GM12874 (cell line): ENCODE measurements around the gene DES.

Source experiments
- CTCF ChIP-seq: IDR thresholded peaks from 2 replicates; pipeline ENCODE4 v1.5.1; 2011; ENCODE audit warnings: low read depth, mild to moderate bottlenecking, control low read depth, low read length, moderate library complexity; ENCODE audit not compliant: insufficient read depth

Gene DES

DNA sequence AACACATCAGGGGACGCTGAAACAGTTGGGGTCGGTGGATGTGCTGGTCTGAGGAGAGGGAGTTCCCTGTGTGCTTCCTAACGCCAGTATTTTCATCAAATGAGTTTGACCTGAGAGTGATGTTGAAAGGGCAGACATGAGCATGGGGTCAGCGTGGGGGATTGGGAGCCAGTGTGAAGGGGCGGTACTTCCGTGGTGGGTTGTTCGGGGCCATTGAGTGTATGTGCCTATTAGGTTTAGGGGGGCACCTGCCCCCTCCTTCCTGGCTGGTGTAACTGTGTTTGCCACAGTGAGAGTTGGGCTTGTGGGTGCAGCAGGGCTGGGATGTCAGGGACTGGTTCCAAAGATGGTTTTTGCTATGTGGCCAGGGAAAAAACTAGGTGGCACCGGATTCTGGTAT lies 40.8 kb downstream of the DES start:
- TF ChIP-seq CTCF, result no peak

DNA sequence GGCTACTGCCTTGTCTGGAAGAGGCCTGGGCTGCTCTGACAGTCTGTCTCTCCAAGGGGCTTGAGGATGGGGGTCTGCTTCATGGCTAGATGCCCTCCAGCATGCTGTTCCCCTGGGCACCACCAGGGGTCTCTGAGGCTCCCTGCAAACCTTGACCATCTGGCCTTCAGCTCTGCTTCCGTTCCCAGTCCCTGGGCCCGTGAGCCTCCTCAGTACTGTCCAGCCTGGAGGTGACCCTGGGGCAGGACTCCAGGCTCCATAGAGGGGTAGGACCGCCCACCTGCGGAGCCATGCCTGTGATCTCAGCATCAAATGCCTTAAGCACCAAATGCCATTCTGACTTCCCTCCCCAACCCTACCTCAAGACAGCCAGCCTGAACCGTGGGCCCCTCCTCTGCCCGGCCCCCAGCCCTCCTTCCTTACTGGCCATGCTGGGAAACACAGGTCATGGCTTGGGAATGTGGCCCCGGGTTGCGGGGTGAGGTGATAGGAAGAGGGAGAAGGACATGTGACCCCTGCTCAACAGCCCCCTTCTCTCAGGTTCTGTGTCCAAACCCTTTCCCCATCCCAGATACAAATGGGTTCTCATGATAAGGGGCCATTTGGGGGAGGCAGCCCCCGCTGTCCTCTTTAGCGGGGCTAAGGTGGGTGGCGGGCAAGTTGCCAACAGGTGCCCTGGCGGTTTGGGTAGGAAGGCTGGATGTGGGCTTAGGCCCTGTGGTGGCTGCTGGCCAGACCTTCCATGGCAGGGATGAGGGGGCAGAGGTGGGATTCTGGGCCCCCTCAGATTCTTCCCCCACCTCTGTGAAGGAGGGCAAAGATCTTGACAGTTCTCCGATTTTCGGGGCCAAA lies 41.5 kb downstream of the DES start:
- TF ChIP-seq CTCF, result peak; percentile 96

- no peak for TF ChIP-seq CTCF
These were observed 42.3 kb downstream of the DES start for GRCh38 chr2:219460424-219460926.

DNA sequence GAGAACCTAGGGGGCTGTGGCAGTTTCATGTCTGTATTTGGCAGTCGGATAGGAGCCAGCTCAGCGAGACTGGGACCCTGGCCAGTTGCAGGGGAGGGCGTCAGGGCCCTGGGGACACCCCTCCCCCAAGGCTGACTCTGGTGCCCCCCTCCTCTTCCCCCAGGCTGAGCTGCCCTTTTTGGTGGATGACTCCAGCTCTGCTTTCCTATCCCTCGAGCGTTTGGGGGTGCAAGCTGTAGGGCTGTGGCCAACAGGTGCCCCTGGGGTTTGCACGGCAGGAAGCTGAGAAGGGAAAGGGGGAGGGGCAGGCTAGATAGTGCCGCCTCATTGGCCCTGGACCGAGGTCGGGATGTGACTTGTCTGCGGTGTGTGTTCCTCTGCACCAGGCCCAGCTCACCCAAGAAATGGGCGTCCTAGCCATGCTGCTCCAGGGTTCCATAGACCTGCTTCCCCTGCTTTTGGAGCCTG lies 42.9 kb downstream of the DES start:
- no peak for TF ChIP-seq CTCF

DNA sequence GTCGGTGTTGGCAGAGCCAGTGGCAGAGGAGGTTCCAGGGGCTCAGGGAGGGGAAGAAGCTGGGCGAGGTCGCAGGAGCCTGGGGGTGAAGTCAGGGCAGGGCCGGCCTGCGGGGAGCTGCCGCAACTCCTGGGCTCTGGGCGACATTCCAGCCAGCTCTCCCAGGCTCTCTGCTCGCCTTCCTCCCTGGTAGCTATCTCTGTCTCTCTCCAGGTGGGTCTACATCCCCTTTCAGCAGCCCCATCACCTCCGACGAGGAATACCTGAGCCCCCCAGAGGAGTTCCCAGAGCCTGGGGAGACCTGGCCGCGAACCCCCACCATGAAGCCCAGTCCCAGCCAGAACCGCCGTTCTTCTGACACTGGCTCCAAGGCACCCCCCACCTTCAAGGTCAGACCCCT lies 43.5 kb downstream of the DES start:
- no peak for TF ChIP-seq CTCF

GRCh38 chr2:219462349-219462748 lies 44.2 kb downstream of the DES start:
- no peak for TF ChIP-seq CTCF

DNA sequence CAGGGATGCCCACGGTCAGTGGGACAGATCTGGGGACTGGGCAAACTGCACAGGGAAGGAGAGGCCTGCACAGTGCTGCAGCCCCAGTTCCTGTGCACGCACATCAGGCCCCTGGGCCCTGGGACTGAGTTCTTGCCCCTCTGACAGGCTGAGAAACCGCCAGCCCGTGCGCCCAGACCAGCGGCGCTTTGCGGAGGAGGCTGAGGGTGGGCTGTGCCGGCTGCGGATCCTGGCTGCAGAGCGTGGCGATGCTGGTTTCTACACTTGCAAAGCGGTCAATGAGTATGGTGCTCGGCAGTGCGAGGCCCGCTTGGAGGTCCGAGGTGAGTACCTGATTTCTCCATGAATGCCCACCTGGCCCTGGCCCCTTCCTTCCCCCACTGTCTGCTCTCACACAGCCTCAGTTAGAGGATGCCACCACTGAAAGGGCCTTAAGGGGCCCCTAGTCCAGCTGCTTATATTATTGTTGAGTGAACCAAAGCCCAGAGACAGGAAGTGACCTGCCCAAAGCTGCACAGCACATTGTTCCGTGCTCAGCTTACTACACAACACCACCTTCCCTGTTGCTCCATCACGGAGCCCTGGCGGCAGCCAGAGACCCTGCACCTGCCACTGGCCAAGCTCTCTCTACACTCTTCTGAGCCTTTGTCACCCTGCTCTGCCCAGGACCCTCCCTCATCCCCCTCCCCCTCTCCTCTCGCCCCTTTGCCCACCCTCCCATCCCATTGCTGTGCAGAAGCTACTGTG lies 46.3 kb downstream of the DES start:
- no peak for TF ChIP-seq CTCF
